Endothelial cell of umbilical vein (primary cell): Measurements from ENCODE around the gene XIRP2. TPM values are rescaled to one million over a fixed set of nuclear protein-coding genes. Genes with fewer than 3 reads are reported as not detected.

Source experiments
- BruUV-seq: library from RNA; stranded (reverse); fragments of 400-500 nt; replicated peaks from 2 replicates; lab custom pipeline; 2021; lab: Mats Ljungman, UMichigan
- CTCF ChIA-PET: fragments of 300-600, 350-600 bp; sonication (Branson Sonifier 250); formaldehyde crosslinking; loops from one replicate; lab custom pipeline; 2021; ENCODE audit warnings: antibody characterized with exemption, inconsistent platforms; lab: Charles Lee
- POLR2A ChIA-PET: fragments of 300-600, 350-600 bp; sonication (Branson Sonifier 250); formaldehyde crosslinking; loops from one replicate; lab custom pipeline; 2021; ENCODE audit warnings: antibody characterized with exemption, inconsistent platforms; lab: Charles Lee
- DNase-seq: peaks from one replicate; pipeline ENCODE4 v3.0.0-alpha.2; 2011; ENCODE audit warnings: low read depth, low spot score
- FAIRE-seq: peaks from 2 replicates; lab custom pipeline; 2011; peaks lifted over from hg19 to GRCh38; lab: Jason Lieb, UNC
- H2AFZ ChIP-seq: 2 replicates; pipeline ENCODE4 v1.6.0; 2012; ENCODE audit warnings: low read depth, low read length, control low read depth, inconsistent platforms
- H3K27ac ChIP-seq: 2 replicates; pipeline ENCODE4 v1.5.1; 2011; ENCODE audit warnings: low read depth, mild to moderate bottlenecking, control low read depth, low read length, moderate library complexity; ENCODE audit not compliant: insufficient read depth
- H3K27me3 ChIP-seq, 2 experiments: 2 replicates each; pipeline versions ENCODE4 v1.6.0 to v1.6.1; 2011; ENCODE audit warnings: low read length in 2 of 2, mixed read lengths in 1 of 2; ENCODE audit not compliant: control insufficient read depth in 2 of 2, insufficient read depth in 2 of 2
- H3K36me3 ChIP-seq, 2 experiments: 2 replicates in 1 of 2; 3 replicates in 1 of 2; pipeline ENCODE4 v1.5.1; 2011; ENCODE audit warnings: low read length in 2 of 2, mild to moderate bottlenecking in 1 of 2, moderate library complexity in 1 of 2; ENCODE audit not compliant: control insufficient read depth in 2 of 2, insufficient read depth in 2 of 2; ENCODE audit errors: extremely low read depth in 1 of 2
- H3K4me1 ChIP-seq: 3 replicates; pipeline ENCODE4 v1.5.1; 2011; ENCODE audit warnings: mild to moderate bottlenecking, low read length; ENCODE audit not compliant: control insufficient read depth, insufficient read depth; ENCODE audit errors: extremely low read depth
- H3K4me2 ChIP-seq: 2 replicates; pipeline ENCODE4 v1.6.1; 2011; ENCODE audit warnings: low read length, control low read depth, mixed read lengths; ENCODE audit not compliant: insufficient read depth
- H3K4me3 ChIP-seq, 3 experiments: fragments of 200-600 bp in 1 of 3; sonication (generic), shearing (Covaris generic) in 1 of 3; replicated peaks in 1 of 3; 2 replicates each; pipeline ENCODE4 v1.5.1; 2011 to 2016; ENCODE audit warnings: control low read depth in 3 of 3, low read length in 3 of 3, mild to moderate bottlenecking in 2 of 3, inconsistent platforms in 1 of 3, low read depth in 1 of 3, moderate library complexity in 1 of 3; ENCODE audit not compliant: insufficient read depth in 1 of 3
- H3K79me2 ChIP-seq: 2 replicates; pipeline ENCODE4 v1.6.0; 2012; ENCODE audit warnings: low read length, inconsistent platforms; ENCODE audit not compliant: control insufficient read depth, insufficient read depth
- H3K9ac ChIP-seq: replicated peaks from 2 replicates; pipeline ENCODE3; 2011; ENCODE audit warnings: low read length, control low read depth; ENCODE audit not compliant: insufficient read depth; ENCODE audit errors: extremely low read depth
- H3K9me1 ChIP-seq: replicated peaks from 3 replicates; pipeline ENCODE4 v1.6.0; 2011; ENCODE audit warnings: mild to moderate bottlenecking, low read length; ENCODE audit not compliant: control insufficient read depth, insufficient read depth; ENCODE audit errors: extremely low read depth
- H3K9me3 ChIP-seq: replicated peaks from 2 replicates; pipeline ENCODE4 v1.5.1; 2012; ENCODE audit warnings: low read length, inconsistent platforms; ENCODE audit not compliant: control insufficient read depth, insufficient read depth
- H4K20me1 ChIP-seq: replicated peaks from 2 replicates; pipeline ENCODE3; 2011; ENCODE audit warnings: mild to moderate bottlenecking, low read length; ENCODE audit not compliant: control insufficient read depth, insufficient read depth; ENCODE audit errors: extremely low read depth
- CTCF ChIP-seq, 2 donors: IDR thresholded peaks; 1 replicate in 1 of 2; 2 replicates in 1 of 2; pipeline ENCODE4 v1.5.1; 2011; ENCODE audit warnings: low read length in 2 of 2, mild to moderate bottlenecking in 2 of 2, moderate library complexity in 2 of 2, control low read depth in 1 of 2, inconsistent platforms in 1 of 2, low read depth in 1 of 2; ENCODE audit not compliant: insufficient read depth in 1 of 2; ENCODE audit errors: extremely low read depth in 1 of 2
- EZH2 ChIP-seq: IDR thresholded peaks from 2 replicates; pipeline ENCODE4 v1.6.1; 2012; ENCODE audit warnings: borderline replicate concordance, low read depth, mild to moderate bottlenecking, moderate library complexity, low read length, inconsistent platforms; ENCODE audit not compliant: severe bottlenecking
- FOS ChIP-seq: IDR thresholded peaks from 2 replicates; pipeline ENCODE4 v1.6.1; 2011; ENCODE audit warnings: mild to moderate bottlenecking, low read length, moderate library complexity, borderline replicate concordance; ENCODE audit not compliant: insufficient read depth
- GATA2 ChIP-seq: IDR thresholded peaks from 2 replicates; pipeline ENCODE4 v1.7.0; 2011; ENCODE audit warnings: low read depth, mild to moderate bottlenecking, moderate library complexity, mixed read lengths, low read length; ENCODE audit not compliant: insufficient read length, insufficient read depth
- JUN ChIP-seq: IDR thresholded peaks from 2 replicates; pipeline ENCODE4 v1.6.1; 2011; ENCODE audit warnings: borderline replicate concordance, low read depth; ENCODE audit not compliant: insufficient read length, insufficient read depth
- MAX ChIP-seq: IDR thresholded peaks from 2 replicates; pipeline ENCODE4 v1.6.1; 2011; ENCODE audit not compliant: insufficient read depth, insufficient read length
- MYC ChIP-seq: IDR thresholded peaks from one replicate; pipeline ENCODE4 v1.6.1; 2011; ENCODE audit warnings: mild to moderate bottlenecking, low read depth, low read length
- POLR2A ChIP-seq: IDR thresholded peaks from 2 replicates; pipeline ENCODE4 v1.6.1; 2012; ENCODE audit warnings: low read depth, mild to moderate bottlenecking, control low read depth, low read length
- POLR2AphosphoS5 ChIP-seq: IDR thresholded peaks from 2 replicates; pipeline ENCODE4 v1.6.1; 2012; ENCODE audit warnings: low read depth, mild to moderate bottlenecking, control low read depth, low read length, moderate library complexity; ENCODE audit not compliant: insufficient read depth
- dilution Hi-C: fragments of 300-500 bp; cut with MboI; formaldehyde crosslinking; loops from one replicate; pipeline ENCODE4 v1.15.0; 2019; ENCODE audit warnings: low sequenced_read_pairs; ENCODE audit not compliant: extremely low pct_ligation_motif_present
- intact Hi-C: fragments of 100-400 bp; cut with micrococcal nuclease; formaldehyde crosslinking; loops from one replicate; pipeline ENCODE4 v1.10.0; 2022
- polyA plus RNA-seq, 4 experiments: library from polyadenylated mRNA; depleted of rRNA in 3 of 4; stranded (reverse) in 3 of 4; unstranded in 1 of 4; fragments of >200 nt; gene quantifications; 2 replicates each; pipeline versions ENCODE4 v1.2.1 to v1.2.3, GENCODE V29; 2011 to 2012; ENCODE audit warnings: missing spikeins in 1 of 4
- total RNA-seq: library from RNA; stranded (reverse); gene quantifications from 2 replicates; pipeline ENCODE4 v1.2.3, GENCODE V29; 2021

The XIRP2 gene
- total and polyA plus RNA-seq, 2 donors (not counting 3 experiments of a cell fraction or from before 2014, with no cell fraction given) = 0.08 to 0.66 TPM

- FAIRE-seq (no peak), DNase-seq (no peak)
- dilution Hi-C loops (no loop called here), intact Hi-C loops (loop anchor here (2.0 kb wide), 1 partner anchor 63 kb away; no protein-coding TSS in a partner anchor)
- H3K27me3 ChIP-seq = no peaks in the 10 kb centered on the region
- ChIA-PET POLR2A (no interaction called here), CTCF (no interaction called here)
- no peaks in the 10 kb centered on the region for H4K20me1 ChIP-seq
- no peak overlapping the region for H2AFZ ChIP-seq
- TF ChIP-seq POLR2A (no peak), POLR2AphosphoS5 (no peak)
- no peaks in the 10 kb centered on the region for H3K9me3 ChIP-seq
- no peaks in the 10 kb centered on the region for H3K79me2 ChIP-seq
- no peak overlapping the region for H3K9ac ChIP-seq
- H3K36me3 ChIP-seq = no peaks in the 10 kb centered on the region
- H3K4me2 ChIP-seq = no peak overlapping the region
- H3K4me3 ChIP-seq = no peak overlapping the region
- H3K4me1 ChIP-seq = no peaks in the 10 kb centered on the region
- H3K27ac ChIP-seq = no peak overlapping the region
- H3K9me1 ChIP-seq = no peaks in the 10 kb centered on the region
- BruUV-seq = no TSS peak
Observed at GRCh38 chr2:166897666-166898065, 9.4 kb downstream of the XIRP2 start.

- no peak overlapping the region for H3K27ac ChIP-seq
- H4K20me1 ChIP-seq = no peaks in the 10 kb centered on the region
- dilution Hi-C loops (no loop called here), intact Hi-C loops (loop anchor here (1.0 to 2.0 kb wide), 2 partner anchors 61 to 313 kb away; no protein-coding TSS in a partner anchor)
- no peak overlapping the region for H3K9ac ChIP-seq
- ChIA-PET POLR2A (no interaction called here), CTCF (no interaction called here)
- H2AFZ ChIP-seq = no peak overlapping the region
- no TSS peak for BruUV-seq
- no peak for DNase-seq
- no peaks in the 10 kb centered on the region for H3K36me3 ChIP-seq
- H3K79me2 ChIP-seq = no peaks in the 10 kb centered on the region
- H3K4me2 ChIP-seq = no peak overlapping the region
- no peaks in the 10 kb centered on the region for H3K9me3 ChIP-seq
- no peak overlapping the region for H3K4me3 ChIP-seq
- FAIRE-seq = no peak
- no peak for TF ChIP-seq FOS
- no peak for TF ChIP-seq CTCF (IDR thresholded peaks at IDR 0.05; ENCODE audit: extremely low read depth in 1 of 2, insufficient read depth in 1 of 2, low read depth in 1 of 2, low read length in 2 of 2)
- no peak for TF ChIP-seq MYC
- no peak for TF ChIP-seq MAX
- TF ChIP-seq JUN = no peak
- TF ChIP-seq GATA2 = no peak
- TF ChIP-seq EZH2 = no peak
- no peaks in the 10 kb centered on the region for H3K27me3 ChIP-seq
- no peaks in the 10 kb centered on the region for H3K9me1 ChIP-seq
- H3K4me1 ChIP-seq = no peaks in the 10 kb centered on the region
Observed at GRCh38 chr2:166899676-166900075, 11.4 kb downstream of the XIRP2 start.
